SK-N-SH (cell line): ENCODE measurements around the gene RPS6KA2.

Source experiments
- FOXM1 ChIP-seq: IDR thresholded peaks from 2 replicates; pipeline ENCODE4 v1.4.0; 2012; ENCODE audit warnings: low read depth, mild to moderate bottlenecking
- POLR2AphosphoS5 ChIP-seq: IDR thresholded peaks from 2 replicates; pipeline ENCODE4 v1.6.1; 2012; ENCODE audit warnings: low read depth, low read length
- TF ChIP-seq, protein P1 (sequence below): IDR thresholded peaks from 2 replicates; pipeline ENCODE4; 2012
- TF ChIP-seq, protein P2 (sequence below): fragments of 200-600 bp; sonication (generic); IDR thresholded peaks from 2 replicates; pipeline ENCODE4 v1.6.1; 2017; ENCODE audit warnings: antibody characterized with exemption, mild to moderate bottlenecking, moderate library complexity
- TF ChIP-seq, protein P3 (sequence below): fragments of 150-350 bp; IDR thresholded peaks from 2 replicates; pipeline ENCODE4 v1.6.1; 2017; ENCODE audit warnings: antibody characterized with exemption, low read length, low read depth, borderline replicate concordance

DNA sequence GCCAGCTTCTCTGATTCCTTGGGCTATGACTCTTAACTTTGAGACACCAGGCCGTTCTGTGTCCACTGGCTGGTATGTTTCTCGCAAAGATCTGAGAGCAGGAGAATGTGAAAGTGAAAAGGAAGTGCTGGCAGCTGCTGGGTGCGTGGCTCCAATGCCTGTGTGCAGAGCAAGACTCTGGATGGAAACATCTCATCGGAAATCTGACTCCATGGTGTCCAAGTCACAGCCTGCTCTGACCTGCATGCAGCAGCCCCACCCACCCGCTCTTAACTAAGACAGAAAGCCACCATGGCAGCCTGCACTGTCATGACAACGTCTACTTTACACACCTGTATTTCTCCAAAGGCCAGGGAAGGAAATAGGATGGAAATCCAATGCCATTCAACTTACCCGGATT is 178.0 kb downstream of the RPS6KA2 start:
- TF ChIP-seq, protein P1, sequence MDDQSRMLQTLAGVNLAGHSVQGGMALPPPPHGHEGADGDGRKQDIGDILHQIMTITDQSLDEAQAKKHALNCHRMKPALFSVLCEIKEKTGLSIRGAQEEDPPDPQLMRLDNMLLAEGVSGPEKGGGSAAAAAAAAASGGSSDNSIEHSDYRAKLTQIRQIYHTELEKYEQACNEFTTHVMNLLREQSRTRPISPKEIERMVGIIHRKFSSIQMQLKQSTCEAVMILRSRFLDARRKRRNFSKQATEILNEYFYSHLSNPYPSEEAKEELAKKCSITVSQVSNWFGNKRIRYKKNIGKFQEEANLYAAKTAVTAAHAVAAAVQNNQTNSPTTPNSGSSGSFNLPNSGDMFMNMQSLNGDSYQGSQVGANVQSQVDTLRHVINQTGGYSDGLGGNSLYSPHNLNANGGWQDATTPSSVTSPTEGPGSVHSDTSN = no peak
- TF ChIP-seq, protein P2, sequence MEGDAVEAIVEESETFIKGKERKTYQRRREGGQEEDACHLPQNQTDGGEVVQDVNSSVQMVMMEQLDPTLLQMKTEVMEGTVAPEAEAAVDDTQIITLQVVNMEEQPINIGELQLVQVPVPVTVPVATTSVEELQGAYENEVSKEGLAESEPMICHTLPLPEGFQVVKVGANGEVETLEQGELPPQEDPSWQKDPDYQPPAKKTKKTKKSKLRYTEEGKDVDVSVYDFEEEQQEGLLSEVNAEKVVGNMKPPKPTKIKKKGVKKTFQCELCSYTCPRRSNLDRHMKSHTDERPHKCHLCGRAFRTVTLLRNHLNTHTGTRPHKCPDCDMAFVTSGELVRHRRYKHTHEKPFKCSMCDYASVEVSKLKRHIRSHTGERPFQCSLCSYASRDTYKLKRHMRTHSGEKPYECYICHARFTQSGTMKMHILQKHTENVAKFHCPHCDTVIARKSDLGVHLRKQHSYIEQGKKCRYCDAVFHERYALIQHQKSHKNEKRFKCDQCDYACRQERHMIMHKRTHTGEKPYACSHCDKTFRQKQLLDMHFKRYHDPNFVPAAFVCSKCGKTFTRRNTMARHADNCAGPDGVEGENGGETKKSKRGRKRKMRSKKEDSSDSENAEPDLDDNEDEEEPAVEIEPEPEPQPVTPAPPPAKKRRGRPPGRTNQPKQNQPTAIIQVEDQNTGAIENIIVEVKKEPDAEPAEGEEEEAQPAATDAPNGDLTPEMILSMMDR = no peak
- TF ChIP-seq FOXM1 = no peak
- TF ChIP-seq, protein P3, sequence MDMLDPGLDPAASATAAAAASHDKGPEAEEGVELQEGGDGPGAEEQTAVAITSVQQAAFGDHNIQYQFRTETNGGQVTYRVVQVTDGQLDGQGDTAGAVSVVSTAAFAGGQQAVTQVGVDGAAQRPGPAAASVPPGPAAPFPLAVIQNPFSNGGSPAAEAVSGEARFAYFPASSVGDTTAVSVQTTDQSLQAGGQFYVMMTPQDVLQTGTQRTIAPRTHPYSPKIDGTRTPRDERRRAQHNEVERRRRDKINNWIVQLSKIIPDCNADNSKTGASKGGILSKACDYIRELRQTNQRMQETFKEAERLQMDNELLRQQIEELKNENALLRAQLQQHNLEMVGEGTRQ = no peak
- TF ChIP-seq POLR2AphosphoS5 = no peak
